ENCODE measurements around the gene ASIC5. TPM values are rescaled to one million over a fixed set of nuclear protein-coding genes. Genes with fewer than 3 reads are reported as not detected.

ASIC5 gene
- total RNA-seq, 1 donor: not detected

DNA sequence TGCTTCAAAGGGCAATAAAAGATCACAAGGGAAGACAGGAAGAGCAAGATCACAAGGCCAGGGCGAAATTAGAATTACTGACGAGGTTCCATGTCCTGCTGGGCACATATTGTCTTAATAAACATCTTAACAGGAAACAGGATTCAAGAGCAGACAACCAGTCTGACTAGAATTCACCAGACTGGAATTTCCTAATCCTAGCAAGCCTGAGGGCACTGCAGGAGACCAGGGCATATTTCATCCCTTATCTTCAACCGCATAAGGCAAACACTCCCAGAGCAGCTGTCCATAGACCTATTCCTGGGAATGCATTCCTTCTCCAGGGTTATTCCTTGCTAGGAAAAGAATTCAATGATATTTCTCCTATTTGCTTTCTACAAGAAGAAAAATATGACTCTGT lies 25.0 kb upstream of the ASIC5 start:
- TF ChIP-seq, protein P1, sequence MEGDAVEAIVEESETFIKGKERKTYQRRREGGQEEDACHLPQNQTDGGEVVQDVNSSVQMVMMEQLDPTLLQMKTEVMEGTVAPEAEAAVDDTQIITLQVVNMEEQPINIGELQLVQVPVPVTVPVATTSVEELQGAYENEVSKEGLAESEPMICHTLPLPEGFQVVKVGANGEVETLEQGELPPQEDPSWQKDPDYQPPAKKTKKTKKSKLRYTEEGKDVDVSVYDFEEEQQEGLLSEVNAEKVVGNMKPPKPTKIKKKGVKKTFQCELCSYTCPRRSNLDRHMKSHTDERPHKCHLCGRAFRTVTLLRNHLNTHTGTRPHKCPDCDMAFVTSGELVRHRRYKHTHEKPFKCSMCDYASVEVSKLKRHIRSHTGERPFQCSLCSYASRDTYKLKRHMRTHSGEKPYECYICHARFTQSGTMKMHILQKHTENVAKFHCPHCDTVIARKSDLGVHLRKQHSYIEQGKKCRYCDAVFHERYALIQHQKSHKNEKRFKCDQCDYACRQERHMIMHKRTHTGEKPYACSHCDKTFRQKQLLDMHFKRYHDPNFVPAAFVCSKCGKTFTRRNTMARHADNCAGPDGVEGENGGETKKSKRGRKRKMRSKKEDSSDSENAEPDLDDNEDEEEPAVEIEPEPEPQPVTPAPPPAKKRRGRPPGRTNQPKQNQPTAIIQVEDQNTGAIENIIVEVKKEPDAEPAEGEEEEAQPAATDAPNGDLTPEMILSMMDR (IDR thresholded peaks at IDR 0.05; ENCODE audit: insufficient read depth, low read depth, low read length): no peak
- no peak for DNase-seq (ENCODE audit: low read depth)
- H3K4me3 ChIP-seq (ENCODE audit: low read depth, low read length): no peak overlapping the region

- TF ChIP-seq, protein P1 (IDR thresholded peaks at IDR 0.05; ENCODE audit: insufficient read depth, low read depth, low read length): no peak
- no peak overlapping the region for H3K4me3 ChIP-seq (ENCODE audit: low read depth, low read length)
- no peak for DNase-seq (ENCODE audit: low read depth)
These were observed 23.9 kb upstream of the ASIC5 start for GRCh38 chr4:155889946-155890345.

- DNase-seq (ENCODE audit: low read depth): peak; percentile 89
- TF ChIP-seq, protein P1 (IDR thresholded peaks at IDR 0.05; ENCODE audit: insufficient read depth, low read depth, low read length): no peak
These were observed 23.1 kb upstream of the ASIC5 start for GRCh38 chr4:155889031-155889793.

DNA sequence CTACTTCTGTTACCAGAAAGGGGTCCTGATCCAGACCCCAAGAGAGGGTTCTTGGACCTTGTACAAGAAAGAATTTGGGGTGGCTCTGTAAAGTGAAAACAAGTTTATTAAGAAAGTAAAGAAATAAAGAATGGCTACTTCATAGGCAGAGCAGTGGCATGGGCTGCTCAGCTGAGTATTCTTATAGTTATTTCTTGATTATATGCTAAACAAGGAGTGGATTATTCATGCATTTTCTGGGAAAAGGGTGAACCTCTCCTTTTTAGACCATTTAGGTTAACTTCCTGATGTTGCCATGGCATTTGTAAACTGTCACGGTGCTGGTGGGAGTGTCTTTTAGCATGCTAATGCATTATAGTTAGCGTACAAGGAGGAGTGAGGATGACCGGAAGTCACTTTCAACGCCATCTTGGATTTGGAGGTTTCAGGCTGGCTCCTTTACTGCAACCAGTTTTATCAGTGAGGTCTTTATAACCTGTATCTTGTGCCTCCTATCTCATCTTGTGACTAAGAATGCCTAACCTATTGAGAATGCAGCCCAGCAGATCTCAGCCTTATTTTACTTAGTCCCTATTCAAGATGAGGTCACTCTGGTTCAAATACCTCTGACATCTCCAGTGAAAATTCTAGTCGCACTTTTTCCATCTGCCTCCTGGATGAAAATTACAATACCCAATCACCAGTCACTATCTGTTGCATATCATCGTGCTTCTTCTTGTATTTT lies 21.9 kb upstream of the ASIC5 start:
- no peak overlapping the region for H3K4me3 ChIP-seq (ENCODE audit: low read depth, low read length)
- no peak for DNase-seq (ENCODE audit: low read depth)
- TF ChIP-seq, protein P1 (IDR thresholded peaks at IDR 0.05; ENCODE audit: insufficient read depth, low read depth, low read length): no peak

More at GRCh38 chr4:155889031-155889793, 23.1 kb upstream of the ASIC5 start:
- no peak overlapping the region for H3K4me3 ChIP-seq (ENCODE audit: low read depth, low read length)

DNA sequence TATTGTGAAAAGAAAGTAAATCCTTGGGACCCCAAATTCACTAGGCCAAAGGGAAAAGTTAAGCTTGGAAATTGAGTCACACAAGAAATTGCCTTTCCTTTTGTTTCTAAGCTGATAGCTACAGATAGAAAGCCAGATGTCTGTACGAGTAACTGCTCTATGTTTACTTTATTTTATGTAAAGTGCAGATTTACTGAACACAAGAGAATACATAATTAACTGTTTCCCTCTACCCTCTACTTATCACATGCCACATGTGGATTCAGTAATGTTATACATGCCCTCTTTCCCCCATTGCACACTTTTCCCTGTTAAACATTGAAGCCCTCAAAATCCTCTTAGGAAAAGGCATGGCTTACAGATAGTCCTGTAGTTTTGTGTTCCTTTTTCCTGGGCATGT lies 21.0 kb upstream of the ASIC5 start:
- TF ChIP-seq, protein P1 (IDR thresholded peaks at IDR 0.05; ENCODE audit: insufficient read depth, low read depth, low read length): no peak
- no peak overlapping the region for H3K4me3 ChIP-seq (ENCODE audit: low read depth, low read length)
- no peak for DNase-seq (ENCODE audit: low read depth)

DNA sequence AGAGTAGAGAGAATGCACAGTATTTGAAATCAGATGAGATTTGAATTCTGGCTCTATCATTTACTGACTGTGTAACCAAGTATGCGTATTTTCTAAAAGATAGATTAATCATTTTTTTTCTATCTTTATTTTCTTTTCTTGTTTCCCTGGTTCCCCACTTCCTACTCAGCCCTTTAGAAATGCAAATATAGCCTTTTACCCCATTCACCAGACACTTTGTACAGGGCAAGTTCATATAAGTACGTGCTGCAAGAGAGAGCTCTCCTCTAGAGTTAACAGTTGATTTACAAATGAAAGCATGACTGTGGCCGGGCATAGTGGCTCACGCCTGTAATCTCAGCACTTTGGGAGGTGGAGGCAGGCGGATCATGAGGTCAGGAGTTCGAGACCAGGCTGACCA lies 19.6 kb upstream of the ASIC5 start:
- no peak for DNase-seq (ENCODE audit: low read depth)
- TF ChIP-seq, protein P1 (IDR thresholded peaks at IDR 0.05; ENCODE audit: insufficient read depth, low read depth, low read length): no peak
- no peak overlapping the region for H3K4me3 ChIP-seq (ENCODE audit: low read depth, low read length)

Data from fibroblast of villous mesenchyme (primary cell).